Measurements from ENCODE around the gene TWNK. TPM values are rescaled to one million over a fixed set of nuclear protein-coding genes. Genes with fewer than 3 reads are reported as not detected.

TWNK gene
- total RNA-seq, 1 experiment from 2014 or later, result 28.2 TPM

DNA sequence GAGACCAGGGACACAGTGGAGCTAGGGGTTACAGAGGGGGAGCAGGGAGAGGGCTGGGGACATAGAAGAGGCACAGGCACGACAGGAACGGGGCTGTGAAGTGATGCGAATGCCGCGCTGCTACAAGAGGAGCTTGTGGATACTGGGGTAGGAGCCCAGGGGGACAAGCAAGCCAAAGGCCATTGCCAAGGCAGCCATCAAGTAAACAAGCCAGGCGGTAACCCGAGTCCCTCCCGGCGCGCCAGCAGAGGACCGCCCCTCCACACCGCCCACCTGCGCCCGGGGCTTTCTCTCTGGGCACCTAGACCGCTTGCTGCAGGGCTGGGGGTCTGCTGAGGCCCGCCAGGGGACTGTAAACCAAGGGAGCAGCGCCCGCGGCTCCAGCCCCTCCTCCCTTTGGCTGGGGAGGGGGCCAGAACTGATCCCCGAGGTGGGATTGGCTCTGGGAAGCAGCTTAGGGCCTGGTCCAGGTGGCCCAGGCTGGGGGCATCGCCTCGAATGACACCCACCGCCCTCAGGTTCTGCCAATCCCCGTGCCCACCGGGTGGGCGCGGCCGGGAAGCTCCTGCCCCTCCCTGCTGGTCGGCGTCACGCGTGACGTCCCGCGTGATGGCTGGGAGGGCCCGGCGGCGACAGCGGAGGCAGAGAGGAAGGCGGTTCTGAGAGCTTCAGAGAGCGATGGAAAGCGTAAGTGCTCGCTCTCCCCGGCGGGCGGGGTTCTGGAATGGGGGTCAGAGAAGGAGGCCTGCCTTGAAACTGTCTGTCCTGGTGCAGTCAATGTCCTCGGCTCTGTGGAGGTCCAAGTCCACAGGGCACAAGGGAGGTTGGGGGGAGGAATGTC is 44.7 kb downstream of the TWNK start (continued):
- TF ChIP-seq, protein P1, sequence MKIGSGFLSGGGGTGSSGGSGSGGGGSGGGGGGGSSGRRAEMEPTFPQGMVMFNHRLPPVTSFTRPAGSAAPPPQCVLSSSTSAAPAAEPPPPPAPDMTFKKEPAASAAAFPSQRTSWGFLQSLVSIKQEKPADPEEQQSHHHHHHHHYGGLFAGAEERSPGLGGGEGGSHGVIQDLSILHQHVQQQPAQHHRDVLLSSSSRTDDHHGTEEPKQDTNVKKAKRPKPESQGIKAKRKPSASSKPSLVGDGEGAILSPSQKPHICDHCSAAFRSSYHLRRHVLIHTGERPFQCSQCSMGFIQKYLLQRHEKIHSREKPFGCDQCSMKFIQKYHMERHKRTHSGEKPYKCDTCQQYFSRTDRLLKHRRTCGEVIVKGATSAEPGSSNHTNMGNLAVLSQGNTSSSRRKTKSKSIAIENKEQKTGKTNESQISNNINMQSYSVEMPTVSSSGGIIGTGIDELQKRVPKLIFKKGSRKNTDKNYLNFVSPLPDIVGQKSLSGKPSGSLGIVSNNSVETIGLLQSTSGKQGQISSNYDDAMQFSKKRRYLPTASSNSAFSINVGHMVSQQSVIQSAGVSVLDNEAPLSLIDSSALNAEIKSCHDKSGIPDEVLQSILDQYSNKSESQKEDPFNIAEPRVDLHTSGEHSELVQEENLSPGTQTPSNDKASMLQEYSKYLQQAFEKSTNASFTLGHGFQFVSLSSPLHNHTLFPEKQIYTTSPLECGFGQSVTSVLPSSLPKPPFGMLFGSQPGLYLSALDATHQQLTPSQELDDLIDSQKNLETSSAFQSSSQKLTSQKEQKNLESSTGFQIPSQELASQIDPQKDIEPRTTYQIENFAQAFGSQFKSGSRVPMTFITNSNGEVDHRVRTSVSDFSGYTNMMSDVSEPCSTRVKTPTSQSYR (CRISPR knock-in tag; IDR thresholded peaks at IDR 0.05), result no peak

DNA sequence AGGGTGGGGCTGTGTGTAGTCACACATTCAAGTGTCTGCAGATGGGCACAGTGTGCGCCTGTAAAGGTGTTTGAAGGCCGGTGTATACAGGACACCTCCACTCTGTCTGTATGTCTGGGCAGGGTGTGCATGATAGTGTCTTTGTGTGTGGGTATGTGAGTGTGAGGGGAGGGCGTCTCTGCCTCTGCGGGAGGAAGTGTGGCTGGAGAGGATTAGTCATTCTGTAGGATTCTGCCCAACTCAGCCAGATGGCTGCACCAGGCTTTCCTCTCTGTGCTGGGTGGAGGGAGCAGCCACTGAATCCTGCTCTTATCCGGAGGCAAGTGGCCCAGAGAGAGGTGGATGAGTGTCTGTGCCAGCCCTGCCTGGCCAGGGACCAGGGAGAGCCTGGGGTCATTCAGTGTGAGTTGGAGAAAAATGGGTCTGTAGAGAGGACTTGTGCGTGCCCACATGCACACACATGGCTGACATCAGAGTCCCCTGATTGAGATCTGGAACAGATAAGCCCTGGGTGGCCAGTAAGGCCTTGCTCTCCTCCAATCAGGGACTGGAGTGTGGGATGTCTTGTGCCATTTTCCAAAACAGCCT is 45.4 kb downstream of the TWNK start:
- H3K9me3 Mint-ChIP-seq, result no peaks in the 10 kb centered on the region
- TF ChIP-seq ELF4 (CRISPR knock-in tag; IDR thresholded peaks at IDR 0.05; ENCODE audit: low read depth), result no peak
- no peak for TF ChIP-seq KAT7 (CRISPR knock-in tag; IDR thresholded peaks at IDR 0.05; ENCODE audit: borderline replicate concordance)
- TF ChIP-seq TEAD4 (CRISPR knock-in tag; IDR thresholded peaks at IDR 0.05), result no peak
- TF ChIP-seq, protein P2, sequence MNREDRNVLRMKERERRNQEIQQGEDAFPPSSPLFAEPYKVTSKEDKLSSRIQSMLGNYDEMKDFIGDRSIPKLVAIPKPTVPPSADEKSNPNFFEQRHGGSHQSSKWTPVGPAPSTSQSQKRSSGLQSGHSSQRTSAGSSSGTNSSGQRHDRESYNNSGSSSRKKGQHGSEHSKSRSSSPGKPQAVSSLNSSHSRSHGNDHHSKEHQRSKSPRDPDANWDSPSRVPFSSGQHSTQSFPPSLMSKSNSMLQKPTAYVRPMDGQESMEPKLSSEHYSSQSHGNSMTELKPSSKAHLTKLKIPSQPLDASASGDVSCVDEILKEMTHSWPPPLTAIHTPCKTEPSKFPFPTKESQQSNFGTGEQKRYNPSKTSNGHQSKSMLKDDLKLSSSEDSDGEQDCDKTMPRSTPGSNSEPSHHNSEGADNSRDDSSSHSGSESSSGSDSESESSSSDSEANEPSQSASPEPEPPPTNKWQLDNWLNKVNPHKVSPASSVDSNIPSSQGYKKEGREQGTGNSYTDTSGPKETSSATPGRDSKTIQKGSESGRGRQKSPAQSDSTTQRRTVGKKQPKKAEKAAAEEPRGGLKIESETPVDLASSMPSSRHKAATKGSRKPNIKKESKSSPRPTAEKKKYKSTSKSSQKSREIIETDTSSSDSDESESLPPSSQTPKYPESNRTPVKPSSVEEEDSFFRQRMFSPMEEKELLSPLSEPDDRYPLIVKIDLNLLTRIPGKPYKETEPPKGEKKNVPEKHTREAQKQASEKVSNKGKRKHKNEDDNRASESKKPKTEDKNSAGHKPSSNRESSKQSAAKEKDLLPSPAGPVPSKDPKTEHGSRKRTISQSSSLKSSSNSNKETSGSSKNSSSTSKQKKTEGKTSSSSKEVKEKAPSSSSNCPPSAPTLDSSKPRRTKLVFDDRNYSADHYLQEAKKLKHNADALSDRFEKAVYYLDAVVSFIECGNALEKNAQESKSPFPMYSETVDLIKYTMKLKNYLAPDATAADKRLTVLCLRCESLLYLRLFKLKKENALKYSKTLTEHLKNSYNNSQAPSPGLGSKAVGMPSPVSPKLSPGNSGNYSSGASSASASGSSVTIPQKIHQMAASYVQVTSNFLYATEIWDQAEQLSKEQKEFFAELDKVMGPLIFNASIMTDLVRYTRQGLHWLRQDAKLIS (CRISPR knock-in tag; IDR thresholded peaks at IDR 0.05; ENCODE audit: borderline replicate concordance), result no peak
- TF ChIP-seq CBFB (CRISPR knock-in tag; IDR thresholded peaks at IDR 0.05; ENCODE audit: low read depth), result no peak
- TF ChIP-seq, protein P3, sequence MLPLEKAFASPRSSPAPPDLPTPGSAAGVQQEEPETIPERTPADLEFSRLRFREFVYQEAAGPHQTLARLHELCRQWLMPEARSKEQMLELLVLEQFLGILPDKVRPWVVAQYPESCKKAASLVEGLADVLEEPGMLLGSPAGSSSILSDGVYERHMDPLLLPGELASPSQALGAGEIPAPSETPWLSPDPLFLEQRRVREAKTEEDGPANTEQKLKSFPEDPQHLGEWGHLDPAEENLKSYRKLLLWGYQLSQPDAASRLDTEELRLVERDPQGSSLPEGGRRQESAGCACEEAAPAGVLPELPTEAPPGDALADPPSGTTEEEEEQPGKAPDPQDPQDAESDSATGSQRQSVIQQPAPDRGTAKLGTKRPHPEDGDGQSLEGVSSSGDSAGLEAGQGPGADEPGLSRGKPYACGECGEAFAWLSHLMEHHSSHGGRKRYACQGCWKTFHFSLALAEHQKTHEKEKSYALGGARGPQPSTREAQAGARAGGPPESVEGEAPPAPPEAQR (CRISPR knock-in tag; IDR thresholded peaks at IDR 0.05), result no peak
- no peak for TF ChIP-seq ZNF121 (CRISPR knock-in tag; IDR thresholded peaks at IDR 0.05)
- TF ChIP-seq ZNF671 (CRISPR knock-in tag; IDR thresholded peaks at IDR 0.05), result no peak
- no peak for TF ChIP-seq TEAD1 (CRISPR knock-in tag; IDR thresholded peaks at IDR 0.05)
- no peak for TF ChIP-seq FOXJ3 (CRISPR knock-in tag; IDR thresholded peaks at IDR 0.05; ENCODE audit: borderline replicate concordance)
- no peak for TF ChIP-seq RORB (CRISPR knock-in tag; IDR thresholded peaks at IDR 0.05)
- TF ChIP-seq, protein P4, sequence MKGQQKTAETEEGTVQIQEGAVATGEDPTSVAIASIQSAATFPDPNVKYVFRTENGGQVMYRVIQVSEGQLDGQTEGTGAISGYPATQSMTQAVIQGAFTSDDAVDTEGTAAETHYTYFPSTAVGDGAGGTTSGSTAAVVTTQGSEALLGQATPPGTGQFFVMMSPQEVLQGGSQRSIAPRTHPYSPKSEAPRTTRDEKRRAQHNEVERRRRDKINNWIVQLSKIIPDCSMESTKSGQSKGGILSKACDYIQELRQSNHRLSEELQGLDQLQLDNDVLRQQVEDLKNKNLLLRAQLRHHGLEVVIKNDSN (CRISPR knock-in tag; IDR thresholded peaks at IDR 0.05), result no peak
- TF ChIP-seq, protein P5, sequence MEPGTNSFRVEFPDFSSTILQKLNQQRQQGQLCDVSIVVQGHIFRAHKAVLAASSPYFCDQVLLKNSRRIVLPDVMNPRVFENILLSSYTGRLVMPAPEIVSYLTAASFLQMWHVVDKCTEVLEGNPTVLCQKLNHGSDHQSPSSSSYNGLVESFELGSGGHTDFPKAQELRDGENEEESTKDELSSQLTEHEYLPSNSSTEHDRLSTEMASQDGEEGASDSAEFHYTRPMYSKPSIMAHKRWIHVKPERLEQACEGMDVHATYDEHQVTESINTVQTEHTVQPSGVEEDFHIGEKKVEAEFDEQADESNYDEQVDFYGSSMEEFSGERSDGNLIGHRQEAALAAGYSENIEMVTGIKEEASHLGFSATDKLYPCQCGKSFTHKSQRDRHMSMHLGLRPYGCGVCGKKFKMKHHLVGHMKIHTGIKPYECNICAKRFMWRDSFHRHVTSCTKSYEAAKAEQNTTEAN (CRISPR knock-in tag; IDR thresholded peaks at IDR 0.05), result no peak
- TF ChIP-seq, protein P6, sequence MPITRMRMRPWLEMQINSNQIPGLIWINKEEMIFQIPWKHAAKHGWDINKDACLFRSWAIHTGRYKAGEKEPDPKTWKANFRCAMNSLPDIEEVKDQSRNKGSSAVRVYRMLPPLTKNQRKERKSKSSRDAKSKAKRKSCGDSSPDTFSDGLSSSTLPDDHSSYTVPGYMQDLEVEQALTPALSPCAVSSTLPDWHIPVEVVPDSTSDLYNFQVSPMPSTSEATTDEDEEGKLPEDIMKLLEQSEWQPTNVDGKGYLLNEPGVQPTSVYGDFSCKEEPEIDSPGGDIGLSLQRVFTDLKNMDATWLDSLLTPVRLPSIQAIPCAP (CRISPR knock-in tag; IDR thresholded peaks at IDR 0.05), result no peak
- TF ChIP-seq RELA (CRISPR knock-in tag; IDR thresholded peaks at IDR 0.05; ENCODE audit: borderline replicate concordance), result no peak
- ChIA-PET CTCF (interaction anchor here (1.0 to 6.9 kb wide), 14 partner anchors 9 to 182 kb away, joined by 3 to 219 read pairs (median 33); partner anchors contain the start of genes KAZALD1, LZTS2 and SEMA4G), POLR2A (no interaction called here)
- ATAC-seq (no peak), DNase-seq (ENCODE audit: low spot score) (no peak)
- H3K36me3 Mint-ChIP-seq, result no peaks in the 10 kb centered on the region
- H3K27me3 Mint-ChIP-seq (ENCODE audit: low read depth), result peaks cover 64% of the 10 kb centered on the region
- H3K27ac Mint-ChIP-seq, result no peak overlapping the region
- peaks cover 26% of the 10 kb centered on the region for H3K4me1 Mint-ChIP-seq
- peak overlapping the region; percentile 75 for H3K4me3 Mint-ChIP-seq
